HG02970 (cell line): ENCODE results near the gene LOXL1.
"Not testable (repeated sequence)": the region's sequence is repeated elsewhere in the genome, so short reads cannot be mapped to it uniquely, and the experiment has no call there.

Experiments
- ATAC-seq: cut with Tn5 transposase; IDR thresholded peaks from one replicate; pipeline ENCODE4 v1.9.1; 2021; ENCODE audit warnings: mild to moderate bottlenecking, moderate library complexity, moderate number of reproducible peaks; ENCODE audit not compliant: unreplicated experiment, low FRiP score

LOXL1 gene

DNA sequence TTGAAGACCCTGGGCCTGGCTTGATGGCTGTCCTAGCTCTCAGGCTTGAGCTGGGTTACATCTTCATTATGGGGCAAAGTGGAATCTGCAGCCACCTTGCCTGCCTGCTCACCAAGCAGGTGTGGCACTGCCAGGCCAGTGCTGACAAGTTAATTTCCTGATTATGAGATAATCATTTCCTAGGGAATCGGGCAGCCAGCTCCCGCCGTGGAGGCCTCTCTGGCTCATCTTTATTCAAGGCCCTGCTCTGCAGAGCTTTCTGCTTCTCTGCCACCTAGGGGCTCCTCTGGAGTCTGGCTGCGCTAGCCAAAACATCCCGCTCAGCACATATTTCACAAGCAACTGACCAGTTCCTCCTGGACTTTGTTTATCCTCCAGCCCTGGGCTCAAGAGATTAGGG, 9.9 kb downstream of the LOXL1 start:
- no peak for ATAC-seq

DNA sequence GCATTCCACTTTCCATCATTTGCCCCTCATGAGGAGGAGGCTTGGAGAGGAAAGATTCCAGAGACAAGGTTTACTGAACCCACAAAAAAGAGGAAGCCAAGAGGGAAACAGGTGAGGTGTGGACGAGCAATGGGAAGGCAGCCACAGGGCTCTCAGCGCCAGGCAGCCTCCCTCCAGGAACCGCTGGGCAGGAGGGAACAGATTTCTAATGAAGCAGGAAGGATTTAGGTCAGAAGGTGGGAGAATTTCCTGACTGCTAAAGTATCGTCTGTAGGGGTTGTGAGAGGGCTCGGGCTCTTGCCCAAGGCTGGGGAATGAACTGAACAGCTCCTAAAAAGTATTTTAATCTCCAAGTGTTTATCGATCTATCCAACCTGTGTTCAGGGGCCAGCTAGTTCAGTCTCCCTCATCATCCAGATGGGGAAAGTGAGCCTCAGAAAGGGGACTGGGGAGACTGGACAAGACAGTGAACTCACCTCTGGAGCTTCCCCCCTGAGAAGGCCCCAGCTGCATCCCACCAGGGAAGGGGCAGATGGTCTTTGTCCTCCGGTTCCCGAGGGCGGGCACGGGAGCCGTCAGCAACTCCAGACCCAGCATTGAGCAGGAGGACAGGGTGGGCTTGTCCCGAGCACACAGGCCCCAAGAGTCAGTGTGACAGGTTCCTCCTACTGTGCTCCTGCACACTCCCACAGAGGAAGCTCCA, 10.5 kb downstream of the LOXL1 start:
- ATAC-seq: no peak

DNA sequence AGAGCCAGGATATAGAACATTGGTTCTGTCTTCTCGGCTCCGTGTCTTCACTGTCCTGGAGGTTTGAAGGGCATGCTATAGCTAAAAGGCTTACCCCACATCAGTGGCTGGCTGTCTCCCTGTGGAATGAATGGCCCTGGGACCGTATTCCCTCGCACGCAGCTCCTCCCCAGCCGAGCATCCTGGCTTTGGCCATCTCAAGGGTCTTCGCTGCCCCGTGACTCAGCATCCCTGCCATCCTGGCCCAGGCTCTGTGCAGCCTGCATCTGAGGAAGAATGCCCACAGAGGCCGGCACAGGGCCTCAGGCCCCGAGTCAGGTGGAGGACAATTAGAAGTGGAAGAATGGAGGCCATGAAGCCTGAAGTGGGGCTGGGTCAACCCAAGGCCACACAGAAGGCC, 11.0 kb downstream of the LOXL1 start:
- no peak for ATAC-seq

DNA sequence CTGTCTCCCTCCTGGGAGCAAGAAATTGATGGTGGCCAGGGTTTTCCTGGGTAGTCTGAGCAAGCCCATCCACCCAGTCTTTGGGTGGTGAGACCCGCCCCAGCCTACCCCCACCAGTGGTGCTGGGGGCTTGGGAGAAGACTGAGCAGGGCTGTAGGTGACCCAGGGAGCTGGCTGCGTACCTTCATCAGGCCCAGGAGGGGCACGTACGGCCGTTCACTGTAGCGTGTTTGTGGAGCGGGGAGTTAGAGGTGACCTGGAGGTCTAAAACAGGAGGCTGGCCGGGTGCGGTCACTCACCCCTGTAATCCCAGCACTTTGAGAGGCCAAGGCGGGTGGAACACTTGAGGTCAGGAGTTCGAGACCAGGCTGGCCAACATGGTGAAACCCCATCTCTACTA, 11.5 kb downstream of the LOXL1 start:
- ATAC-seq: no peak

DNA sequence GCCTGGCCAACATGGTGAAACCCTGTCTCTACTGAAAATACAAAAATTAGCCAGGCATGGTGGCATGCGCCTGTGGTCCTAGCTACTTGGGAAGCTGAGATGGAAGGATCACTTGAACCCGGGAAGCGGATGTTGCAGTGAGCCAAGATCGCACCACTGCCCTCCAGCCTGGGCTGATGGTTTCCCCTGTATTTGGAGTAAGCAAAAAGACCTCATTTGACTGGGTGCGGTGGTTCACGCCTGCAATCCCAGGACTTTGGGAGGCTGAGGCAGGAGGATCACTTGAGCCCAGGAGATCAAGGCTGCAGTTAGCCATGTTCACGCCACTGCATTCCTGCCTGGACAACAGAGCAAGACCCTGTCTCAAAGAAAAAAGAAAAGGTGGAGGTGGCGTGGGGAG, 12.3 kb downstream of the LOXL1 start:
- not testable (repeated sequence) for ATAC-seq

DNA sequence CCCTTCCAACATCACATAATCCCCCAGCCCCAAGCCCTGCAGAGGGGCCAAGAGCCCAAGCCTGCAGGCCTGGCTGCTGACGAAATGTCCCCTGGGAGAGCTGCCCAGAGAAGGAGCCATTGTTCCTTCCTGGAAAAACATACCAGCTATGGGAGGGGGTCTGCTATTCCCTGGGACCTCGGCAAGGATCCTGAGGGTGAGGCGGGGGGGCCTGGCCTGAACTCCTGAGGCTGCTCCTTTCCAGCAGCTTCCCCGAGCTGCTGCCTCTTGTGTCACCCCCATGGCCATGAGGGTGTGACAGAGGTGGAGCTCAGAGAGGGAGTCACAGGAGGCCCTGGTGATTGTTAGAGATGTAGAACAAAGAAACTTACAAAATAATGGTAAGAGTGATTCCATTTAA, 12.9 kb downstream of the LOXL1 start:
- ATAC-seq: no peak

DNA sequence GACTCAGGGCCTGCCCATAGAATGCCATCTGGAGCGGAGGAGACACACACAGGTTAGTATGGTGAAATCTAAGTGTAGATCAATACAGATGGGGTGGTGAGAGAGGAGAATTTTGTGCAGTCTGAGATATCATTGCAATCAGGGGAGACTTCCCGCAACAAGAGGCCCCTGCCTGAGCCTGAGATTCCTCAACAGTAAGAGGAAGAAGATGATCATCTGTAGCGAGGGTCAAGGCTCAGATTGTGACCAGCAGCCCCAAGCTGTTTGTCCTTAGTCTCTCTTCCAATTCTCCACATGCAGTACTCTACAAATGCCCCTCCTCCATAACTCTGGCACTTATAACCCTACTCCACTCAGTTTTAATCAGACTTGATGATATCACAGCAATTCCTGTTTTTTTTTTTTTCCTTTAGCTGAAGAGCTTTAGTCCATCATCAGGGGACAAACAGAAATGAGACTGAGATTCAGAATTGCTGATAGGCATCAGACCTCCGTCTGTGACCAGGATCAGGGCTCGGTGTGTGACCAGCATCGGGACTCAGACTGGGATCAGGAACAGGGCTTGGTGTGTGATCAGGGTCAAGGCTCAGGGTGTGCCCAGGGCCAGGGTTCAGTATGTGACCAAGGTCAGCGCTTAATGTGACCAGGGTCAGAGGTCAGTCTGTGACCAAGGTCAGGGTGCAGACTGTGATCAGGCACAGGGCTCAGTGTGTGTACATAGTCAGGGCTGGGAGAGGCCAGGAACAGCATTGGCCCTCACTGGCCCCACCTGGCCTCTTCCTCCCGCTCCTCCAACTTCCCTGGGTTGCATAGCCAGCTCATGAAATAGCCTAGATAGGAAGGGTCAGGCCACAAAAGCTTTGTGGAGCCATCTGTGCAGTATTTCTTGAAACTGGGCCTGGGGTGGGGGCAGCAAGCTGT, 14.1 kb downstream of the LOXL1 start:
- ATAC-seq: no peak

DNA sequence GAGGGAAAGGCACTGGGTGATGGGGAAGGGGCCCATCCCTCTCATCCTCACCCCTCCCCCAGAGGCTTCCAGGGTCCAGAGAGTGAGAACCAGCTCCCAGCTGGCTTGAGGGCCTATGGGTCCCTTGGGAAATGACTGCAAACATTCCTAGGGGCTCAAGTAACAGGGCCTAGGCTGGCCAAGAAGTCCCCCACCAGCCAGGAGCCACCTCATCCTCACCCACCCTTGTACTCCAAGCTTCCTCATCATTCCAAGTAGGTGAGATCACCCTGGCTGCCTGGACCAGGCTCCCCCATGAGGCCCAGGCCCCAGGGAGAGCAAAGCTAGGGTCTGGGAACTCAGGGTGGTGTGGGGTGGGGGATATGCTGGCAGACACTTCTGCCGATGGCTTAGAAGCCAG, 14.8 kb downstream of the LOXL1 start:
- no peak for ATAC-seq

DNA sequence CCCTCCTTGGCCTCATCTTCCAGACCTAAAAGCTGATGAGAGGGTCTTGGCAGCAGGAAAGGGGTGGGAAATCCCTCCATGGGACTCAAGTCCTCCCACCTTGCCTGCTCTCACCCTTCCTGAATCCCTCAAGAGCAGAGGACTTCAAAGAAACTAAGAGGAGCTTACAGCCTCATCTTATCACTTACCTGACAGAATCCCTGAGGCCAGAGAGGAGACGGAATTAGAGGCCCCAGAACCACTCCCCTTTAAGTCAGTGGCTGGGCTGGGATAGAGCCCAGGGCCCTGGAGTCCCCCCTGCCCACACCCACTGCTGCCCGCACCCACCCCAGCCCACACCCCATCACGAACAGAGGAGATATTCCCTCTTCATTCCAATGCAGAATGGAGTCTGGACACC, 15.2 kb downstream of the LOXL1 start:
- ATAC-seq: no peak

DNA sequence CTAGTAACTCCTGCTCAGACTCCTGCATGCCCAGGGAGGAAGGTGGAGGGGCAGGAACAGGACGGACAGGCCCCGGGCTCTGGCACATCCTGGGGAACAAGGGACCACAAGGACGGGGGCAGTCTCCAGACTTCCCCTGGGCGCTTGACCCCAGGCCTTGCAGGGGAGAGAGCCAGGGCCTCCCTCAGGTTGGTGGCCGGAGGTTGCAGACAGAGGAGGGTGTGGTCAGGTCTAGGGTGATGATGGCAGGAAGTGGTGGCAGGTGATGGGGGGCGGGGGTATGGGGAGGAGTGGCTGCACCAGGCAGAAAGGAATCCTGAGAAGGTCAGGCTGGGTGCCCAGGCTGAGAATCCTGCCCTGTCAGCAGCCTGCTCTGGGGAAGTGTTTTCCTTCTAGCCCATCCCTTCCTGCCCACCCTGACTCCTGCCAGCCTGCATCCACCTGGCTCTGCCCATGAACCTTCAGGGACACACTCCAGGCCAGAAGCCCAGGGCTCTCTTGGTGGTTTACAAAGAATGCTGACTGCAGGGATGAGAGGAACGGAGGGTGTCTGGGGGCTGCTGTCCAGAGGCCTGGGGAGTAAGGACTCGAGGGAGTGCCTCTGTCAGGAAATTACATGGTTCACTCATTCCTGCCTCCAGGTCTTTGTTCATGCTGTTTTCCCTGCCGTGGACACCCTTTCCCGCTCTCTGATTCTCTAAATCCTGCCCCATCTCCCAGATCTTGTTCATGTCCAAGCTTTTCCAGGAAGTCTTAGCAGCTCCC, 15.8 kb downstream of the LOXL1 start:
- ATAC-seq: no peak

DNA sequence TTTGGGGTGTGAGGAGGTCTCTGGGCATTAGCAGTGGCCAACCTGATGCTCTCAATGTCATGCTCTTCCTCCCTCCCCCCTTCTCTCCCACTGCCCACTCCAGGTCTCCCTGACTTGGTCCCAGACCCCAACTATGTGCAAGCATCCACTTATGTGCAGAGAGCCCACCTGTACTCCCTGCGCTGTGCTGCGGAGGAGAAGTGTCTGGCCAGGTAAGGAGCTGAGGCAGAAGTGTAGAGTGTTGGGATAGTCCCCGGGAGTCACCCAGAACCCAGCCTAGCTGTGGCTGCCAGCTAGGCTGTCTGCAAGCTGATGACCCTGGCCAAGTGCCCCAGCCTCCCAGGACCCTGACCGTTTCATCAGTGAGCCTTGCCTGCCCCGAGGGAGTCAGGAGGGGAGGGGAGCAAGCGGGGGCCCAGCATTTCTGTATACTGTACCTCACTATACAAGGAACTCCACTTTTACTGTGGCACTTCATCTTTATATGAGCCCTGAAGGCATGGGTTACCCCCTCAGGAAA, 16.5 kb downstream of the LOXL1 start:
- no peak for ATAC-seq

DNA sequence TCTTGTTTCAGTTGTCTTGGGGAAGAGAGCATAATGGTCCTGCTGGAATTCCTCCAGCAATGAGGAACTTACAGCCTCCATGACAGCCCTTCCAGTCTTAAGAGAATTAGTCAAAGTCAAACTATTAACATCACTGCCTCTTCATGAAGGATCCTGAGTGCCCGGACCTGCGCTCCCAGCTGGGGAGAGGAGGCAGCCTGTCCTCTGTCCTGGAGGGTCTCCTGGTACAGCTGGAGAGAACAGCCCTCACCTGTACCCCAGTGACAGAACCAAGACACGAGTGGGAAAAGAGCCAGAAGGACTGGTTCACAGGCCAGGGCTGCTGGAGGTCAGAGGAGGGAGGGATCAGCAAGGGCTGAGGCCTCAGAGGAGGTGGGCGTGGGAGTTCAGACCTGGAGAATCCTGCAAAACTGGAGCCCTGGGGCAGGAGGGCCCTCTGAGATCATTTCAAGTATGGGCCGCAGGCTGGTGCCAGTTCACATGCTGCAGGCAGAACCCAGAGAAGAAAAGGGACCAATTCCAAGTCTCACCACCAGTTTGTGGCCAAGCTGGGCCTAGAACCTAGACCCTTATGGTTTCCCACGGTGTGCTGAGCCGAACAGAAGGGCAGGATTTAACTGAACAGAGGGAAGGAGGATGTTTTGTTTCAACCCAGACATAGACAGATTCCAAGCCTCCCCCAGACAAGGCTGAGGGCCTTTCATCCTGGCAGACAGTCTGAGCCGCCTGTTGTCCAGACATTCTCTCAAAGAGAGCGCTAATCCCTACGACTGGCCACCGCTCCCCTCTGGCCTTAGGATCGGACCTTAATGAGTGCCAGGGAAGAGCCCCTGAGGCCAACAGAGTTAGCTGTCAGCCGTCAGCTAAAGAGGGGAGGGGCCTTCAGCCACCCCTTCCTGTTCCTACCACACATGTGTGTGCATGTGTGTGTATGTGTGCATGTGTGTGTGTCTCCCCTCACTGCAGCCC, 18.2 kb downstream of the LOXL1 start:
- ATAC-seq: no peak

DNA sequence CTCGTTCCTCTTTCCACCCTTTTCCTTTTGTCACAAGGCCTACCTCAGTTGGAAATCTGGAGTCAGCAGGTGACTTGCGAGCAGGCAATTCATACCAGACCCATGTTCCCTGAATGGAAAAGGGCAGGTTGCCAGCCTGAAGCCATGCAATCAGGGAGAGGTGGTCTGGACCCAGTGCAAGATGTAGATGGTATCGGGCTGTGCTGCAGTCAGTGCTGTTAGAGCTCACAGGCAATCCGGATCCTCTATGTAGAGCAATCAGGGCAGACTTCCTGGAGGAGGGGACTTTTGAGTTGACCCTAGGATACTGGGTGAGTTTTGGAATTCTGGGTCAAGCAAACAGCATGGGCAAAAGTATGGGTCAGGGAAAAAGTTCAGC, 18.9 kb downstream of the LOXL1 start:
- no peak for ATAC-seq

DNA sequence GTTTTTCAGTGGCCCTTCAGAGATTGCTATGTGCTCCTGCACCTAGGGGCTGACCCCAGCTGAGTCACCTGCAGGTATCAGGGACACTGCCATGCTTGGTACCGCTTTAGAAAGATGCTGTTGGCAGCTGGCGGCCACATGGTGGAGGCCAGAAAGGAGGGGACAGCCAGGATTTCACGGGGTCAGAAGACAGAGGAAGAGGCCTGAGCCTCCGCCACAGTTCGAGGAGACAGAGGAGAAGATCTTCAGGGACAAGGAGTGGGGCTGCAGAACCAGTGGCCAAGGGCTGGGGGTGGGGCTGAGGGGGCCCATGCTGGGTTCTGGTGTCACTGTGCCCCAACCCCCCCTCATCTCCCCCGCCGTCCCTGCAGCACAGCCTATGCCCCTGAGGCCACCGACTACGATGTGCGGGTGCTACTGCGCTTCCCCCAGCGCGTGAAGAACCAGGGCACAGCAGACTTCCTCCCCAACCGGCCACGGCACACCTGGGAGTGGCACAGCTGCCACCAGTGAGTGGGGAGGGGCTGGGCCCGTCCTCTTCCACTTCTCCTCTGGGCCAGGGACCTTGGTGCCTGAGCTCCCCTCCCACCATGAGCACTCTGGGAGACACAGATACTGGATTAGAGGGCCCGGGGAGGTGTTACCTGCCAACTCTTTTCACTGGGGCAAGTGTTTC, 19.9 kb downstream of the LOXL1 start:
- no peak for ATAC-seq

DNA sequence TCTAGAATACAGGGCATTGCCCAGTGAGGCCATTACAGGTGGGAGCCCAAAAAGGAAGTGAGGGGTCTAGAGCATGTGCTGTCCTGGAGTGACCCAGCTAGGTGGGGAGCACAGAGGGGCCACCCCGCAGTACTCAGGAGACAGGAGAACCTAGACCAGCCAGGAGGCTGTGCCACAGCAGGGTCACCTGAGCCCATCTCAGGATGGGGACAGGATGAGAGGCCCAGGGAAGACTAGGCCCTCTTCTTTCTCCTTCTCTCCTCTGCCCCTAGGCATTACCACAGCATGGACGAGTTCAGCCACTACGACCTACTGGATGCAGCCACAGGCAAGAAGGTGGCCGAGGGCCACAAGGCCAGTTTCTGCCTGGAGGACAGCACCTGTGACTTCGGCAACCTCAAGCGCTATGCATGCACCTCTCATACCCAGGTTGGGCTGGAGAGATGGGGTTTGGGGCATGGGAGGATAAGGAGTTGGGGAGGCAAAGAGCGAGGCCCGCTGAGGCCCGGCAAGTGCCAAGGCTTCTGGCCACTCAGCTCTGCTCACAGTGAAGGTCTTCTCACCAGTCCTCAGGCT, 20.6 kb downstream of the LOXL1 start:
- no peak for ATAC-seq

DNA sequence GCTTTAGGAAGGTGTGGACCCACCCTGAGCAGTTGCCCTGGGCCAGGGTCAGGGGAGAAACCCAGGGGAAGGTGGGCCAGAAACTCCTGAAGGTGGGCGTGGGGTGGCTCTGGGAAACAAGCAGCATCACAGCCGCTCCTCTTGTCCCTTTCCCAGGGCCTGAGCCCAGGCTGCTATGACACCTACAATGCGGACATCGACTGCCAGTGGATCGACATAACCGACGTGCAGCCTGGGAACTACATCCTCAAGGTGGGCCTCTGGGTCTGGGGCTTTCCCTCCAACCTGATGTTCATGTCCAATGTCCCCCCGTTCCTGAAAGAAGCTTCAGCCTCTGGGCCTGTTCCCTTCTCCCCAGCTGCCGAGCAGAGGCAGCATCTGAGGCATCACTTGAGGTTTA, 21.4 kb downstream of the LOXL1 start:
- no peak for ATAC-seq

DNA sequence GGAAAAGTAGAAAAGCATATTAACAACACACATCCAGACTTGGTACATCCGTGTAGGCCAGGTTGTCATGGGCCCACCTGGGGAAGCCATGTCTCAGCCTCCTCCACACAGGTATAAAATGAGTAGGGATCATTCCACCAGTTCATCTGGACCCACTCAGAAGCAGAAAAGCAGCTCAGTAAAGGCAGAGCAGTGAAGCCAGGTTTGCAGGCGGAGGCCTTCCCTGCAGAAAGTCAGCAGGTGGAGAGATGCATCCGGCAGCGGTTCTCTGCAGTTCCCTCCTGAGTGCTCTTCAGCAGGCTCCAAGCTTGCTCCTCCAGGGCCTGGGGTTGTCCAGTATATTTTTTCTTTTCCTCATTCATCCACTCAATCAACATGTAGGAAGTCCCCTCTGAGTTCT, 22.1 kb downstream of the LOXL1 start:
- ATAC-seq: no peak

DNA sequence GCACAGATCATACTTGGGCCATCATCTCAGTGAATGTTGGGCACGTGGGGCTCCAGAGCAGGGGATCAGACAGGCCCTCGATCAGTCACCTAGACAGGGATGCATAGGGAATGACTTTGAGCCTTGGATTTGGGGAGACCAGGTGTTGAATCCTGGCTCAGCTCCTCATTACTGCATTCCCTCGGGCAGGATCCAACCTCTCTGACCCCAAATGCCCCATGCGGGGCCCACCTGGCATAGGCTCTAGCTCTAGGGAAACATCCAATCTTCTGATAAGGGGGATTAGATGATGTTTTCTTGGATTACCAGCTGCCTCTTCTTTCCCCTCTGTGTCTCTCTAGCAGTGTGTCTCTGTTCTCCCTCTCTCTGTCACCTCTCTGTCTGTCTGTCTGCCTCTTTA, 22.7 kb downstream of the LOXL1 start:
- ATAC-seq: no peak

DNA sequence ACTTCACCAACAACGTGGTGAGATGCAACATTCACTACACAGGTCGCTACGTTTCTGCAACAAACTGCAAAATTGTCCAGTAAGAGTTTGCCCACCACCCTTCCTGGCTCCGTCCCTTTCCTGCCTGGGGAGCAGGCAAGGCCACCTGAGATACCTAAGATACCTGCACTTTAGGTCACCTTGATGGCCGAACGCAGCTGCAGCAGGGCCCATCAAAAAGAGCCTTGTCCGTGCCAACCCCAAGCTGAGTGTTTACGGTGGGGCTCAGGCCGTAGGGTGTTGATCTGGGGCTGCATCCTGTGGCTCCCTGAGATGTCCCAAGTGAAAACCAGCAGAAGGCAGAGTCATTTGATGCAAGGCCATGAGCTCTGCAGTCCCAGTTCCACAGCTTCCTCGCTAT, 23.2 kb downstream of the LOXL1 start:
- no peak for ATAC-seq
